Spleen (tissue), 11 donors: Measurements from ENCODE around the gene SRPK1. TPM values are rescaled to one million over a fixed set of nuclear protein-coding genes. Genes with fewer than 3 reads are reported as not detected.

Experiments
- DNase-seq: peaks from one replicate; pipeline ENCODE4 v3.0.0-alpha.2; 2020
- H3K27ac ChIP-seq, 8 donors: fragments of 200-600 bp; sonication (generic) in 7 of 8; 1 replicate in 4 of 8; 2 replicates in 4 of 8; pipeline versions ENCODE4 v1.5.0 to v1.8.0; 2016 to 2021; ENCODE audit warnings: inconsistent platforms in 4 of 8, mild to moderate bottlenecking in 4 of 8, moderate library complexity in 1 of 8
- H3K27me3 ChIP-seq, 7 donors: fragments of 200-600 bp; sonication (generic) in 6 of 7; replicated peaks in 1 of 7; 1 replicate in 4 of 7; 2 replicates in 3 of 7; pipeline versions ENCODE4 v1.5.0 to v1.8.0; 2016 to 2021; ENCODE audit warnings: inconsistent platforms in 3 of 7, mild to moderate bottlenecking in 1 of 7
- H3K36me3 ChIP-seq, 6 donors: fragments of 200-600 bp; sonication (generic) in 5 of 6; 1 replicate in 4 of 6; 2 replicates in 2 of 6; pipeline versions ENCODE4 v1.5.0 to v1.8.0; 2016 to 2021; ENCODE audit warnings: inconsistent platforms in 2 of 6
- H3K4me1 ChIP-seq, 6 donors: fragments of 200-600 bp; sonication (generic) in 5 of 6; 1 replicate in 3 of 6; 2 replicates in 3 of 6; pipeline versions ENCODE4 v1.5.0 to v1.8.0; 2016 to 2021; ENCODE audit warnings: inconsistent platforms in 3 of 6
- H3K4me3 ChIP-seq, 8 donors: fragments of 200-600 bp; sonication (generic) in 7 of 8; 1 replicate in 4 of 8; 2 replicates in 4 of 8; pipeline versions ENCODE4 v1.5.0 to v1.8.0; 2016 to 2021; ENCODE audit warnings: inconsistent platforms in 4 of 8, mild to moderate bottlenecking in 4 of 8, moderate library complexity in 2 of 8
- H3K9me3 ChIP-seq, 8 donors: fragments of 200-600 bp; sonication (generic) in 7 of 8; 1 replicate in 4 of 8; 2 replicates in 4 of 8; pipeline versions ENCODE4 v1.5.0 to v1.8.0; 2016 to 2021; ENCODE audit warnings: inconsistent platforms in 4 of 8
- POLR2A ChIP-seq, 3 donors: fragments of 450-650 bp; IDR thresholded peaks; one replicate each; pipeline ENCODE4 v1.5.1; 2017; ENCODE audit warnings: antibody characterized with exemption in 3 of 3, mild to moderate bottlenecking in 1 of 3
- POLR2AphosphoS5 ChIP-seq, 3 donors: sonication (generic); formaldehyde crosslinking; IDR thresholded peaks; one replicate each; pipeline ENCODE4 v1.5.1; 2017; ENCODE audit warnings: antibody characterized with exemption in 3 of 3
- WGBS, 5 donors: extraction: QIAGEN DNeasy Blood & Tissue Kit in 3 of 5; methylation state at CpG; one replicate each; pipeline versions ENCODE4 v1.1.5 to v1.1.7; 2013 to 2018; 5-methylcytosine and 5-hydroxymethylcytosine counted together
- intact Hi-C: fragments of 100-400 bp; cut with DNase I; formaldehyde crosslinking; loops from one replicate; pipeline ENCODE4 v1.15.0; 2023; ENCODE audit warnings: low total_unique reads
- polyA plus RNA-seq, 3 donors: library from polyadenylated mRNA; stranded (reverse); fragments of 200-250 nt; gene quantifications; one replicate each; pipeline ENCODE4 v1.2.1, GENCODE V29; 2013
- total RNA-seq, 7 donors: library from RNA; depleted of rRNA in 3 of 7; stranded (reverse); fragments of >200 nt in 3 of 7; fragmentation: NEBNext Ultra II Directional in 4 of 7; extraction: Animal tissue kit (Norgen Biotek cat#: 25700) in 4 of 7; gene quantifications; one replicate each; pipeline versions ENCODE4 v1.1.0 to v1.2.1, GENCODE V29; 2016 to 2021
- TF ChIP-seq, protein P1 (sequence below), 11 experiments: fragments of 200-600 bp in 7 of 11; fragments of 450-650 bp in 4 of 11; sonication (generic) in 4 of 11; IDR thresholded peaks in 8 of 11; conservative IDR thresholded peaks in 3 of 11; 1 replicate in 7 of 11; 2 replicates in 4 of 11; pipeline versions ENCODE4 v1.4.0 to v1.8.0; 2016 to 2021; ENCODE audit warnings: antibody characterized with exemption in 11 of 11, inconsistent platforms in 4 of 11, mild to moderate bottlenecking in 1 of 11
- donor health status: healthy with polysubstance abuse.
- donor health status: DM: no; HTN: no; CAD: no; lungs with moderate emphysema.
- donor health status: DM: no; HTN: no; CAD: no.
- donor health status: Bipolar disorder and iron deficiency.
- donor health status: healthy.
- donor health status: DM: no; HTN: no; CAD: no.
- donor health status: DM: yes; HTN: yes; CAD: no.

Gene SRPK1
- total and polyA plus RNA-seq, 10 donors, result 8.8 to 140 (median 57.8) TPM

DNA sequence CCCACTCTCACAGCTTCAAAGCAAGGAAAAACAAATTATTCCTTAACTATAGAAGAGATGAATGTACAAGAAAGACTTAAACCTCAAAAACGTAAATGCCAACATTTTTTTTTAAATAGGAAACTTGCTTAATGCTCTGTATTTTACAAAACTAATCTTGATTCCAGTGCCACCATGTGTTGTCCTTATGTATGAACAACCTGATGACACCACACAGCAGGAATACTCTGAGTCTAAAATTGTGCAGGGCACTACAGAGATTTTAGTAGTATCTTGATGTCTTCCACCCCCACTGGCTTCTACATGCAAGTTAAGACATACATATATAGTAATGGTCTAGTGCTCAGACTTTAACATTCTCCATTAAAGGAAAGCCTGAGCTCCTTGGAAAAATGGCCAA is 46.2 kb downstream of the SRPK1 start:
- H3K4me3 ChIP-seq, result no peak overlapping the region
- TF ChIP-seq POLR2AphosphoS5 (IDR thresholded peaks at IDR 0.05) (no peak), POLR2A (IDR thresholded peaks at IDR 0.05) (no peak)
- TF ChIP-seq, protein P1, sequence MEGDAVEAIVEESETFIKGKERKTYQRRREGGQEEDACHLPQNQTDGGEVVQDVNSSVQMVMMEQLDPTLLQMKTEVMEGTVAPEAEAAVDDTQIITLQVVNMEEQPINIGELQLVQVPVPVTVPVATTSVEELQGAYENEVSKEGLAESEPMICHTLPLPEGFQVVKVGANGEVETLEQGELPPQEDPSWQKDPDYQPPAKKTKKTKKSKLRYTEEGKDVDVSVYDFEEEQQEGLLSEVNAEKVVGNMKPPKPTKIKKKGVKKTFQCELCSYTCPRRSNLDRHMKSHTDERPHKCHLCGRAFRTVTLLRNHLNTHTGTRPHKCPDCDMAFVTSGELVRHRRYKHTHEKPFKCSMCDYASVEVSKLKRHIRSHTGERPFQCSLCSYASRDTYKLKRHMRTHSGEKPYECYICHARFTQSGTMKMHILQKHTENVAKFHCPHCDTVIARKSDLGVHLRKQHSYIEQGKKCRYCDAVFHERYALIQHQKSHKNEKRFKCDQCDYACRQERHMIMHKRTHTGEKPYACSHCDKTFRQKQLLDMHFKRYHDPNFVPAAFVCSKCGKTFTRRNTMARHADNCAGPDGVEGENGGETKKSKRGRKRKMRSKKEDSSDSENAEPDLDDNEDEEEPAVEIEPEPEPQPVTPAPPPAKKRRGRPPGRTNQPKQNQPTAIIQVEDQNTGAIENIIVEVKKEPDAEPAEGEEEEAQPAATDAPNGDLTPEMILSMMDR (IDR thresholded peaks at IDR 0.05 in 8 of 11, conservative IDR thresholded peaks at IDR 0.05 in 3 of 11), result no peak
- WGBS, 5 donors, result 53 to 89% (median 74%) methylated on average over 1 of the region's 1 CpG
- peaks cover 0 to 4% (median 1%) of the 10 kb centered on the region in 8 donors for H3K9me3 ChIP-seq
- no peak overlapping the region for H3K27ac ChIP-seq
- no peak for DNase-seq
- intact Hi-C loops, result no loop called here
- no peaks in the 10 kb centered on the region for H3K27me3 ChIP-seq
- H3K4me1 ChIP-seq, result peaks cover 0 to 5% (median 0%) of the 10 kb centered on the region in 6 donors
- peaks cover 0 to 96% (median 17%) of the 10 kb centered on the region in 6 donors for H3K36me3 ChIP-seq

DNA sequence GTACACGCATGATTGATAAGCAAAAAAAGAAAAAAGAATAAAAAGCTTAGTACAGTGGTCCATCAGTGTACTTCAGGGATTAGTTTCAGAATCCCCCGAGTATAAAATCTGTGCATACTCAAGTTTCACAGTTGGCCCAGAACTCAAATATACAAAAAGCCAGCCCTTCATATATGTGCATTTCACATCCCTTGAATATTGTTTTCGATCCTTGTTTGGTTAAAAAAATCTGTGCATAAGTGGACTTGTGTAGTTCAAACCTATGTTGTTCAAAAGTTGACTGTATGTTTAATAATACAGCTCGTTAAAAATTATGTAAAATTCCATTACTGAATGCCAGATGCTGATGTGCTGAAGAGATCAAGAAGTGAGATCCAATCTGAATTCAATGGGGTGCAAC is 61.5 kb downstream of the SRPK1 start:
- Histone ChIP-seq H3K4me1 (no peaks in the 10 kb centered on the region), H3K27me3 (no peaks in the 10 kb centered on the region), H3K9me3 (no peaks in the 10 kb centered on the region), H3K36me3 (peaks cover 0 to 100% (median 44%) of the 10 kb centered on the region in 6 donors), H3K27ac (no peak overlapping the region), H3K4me3 (no peak overlapping the region)
- no peak for DNase-seq
- intact Hi-C loops, result no loop called here
- WGBS, 5 donors, result 90 to 98% (median 97%) methylated on average over 4 of the region's 4 CpGs
- TF ChIP-seq, protein P1 (IDR thresholded peaks at IDR 0.05 in 8 of 11, conservative IDR thresholded peaks at IDR 0.05 in 3 of 11), result no peak
- TF ChIP-seq POLR2AphosphoS5 (IDR thresholded peaks at IDR 0.05) (no peak), POLR2A (IDR thresholded peaks at IDR 0.05) (no peak)

DNA sequence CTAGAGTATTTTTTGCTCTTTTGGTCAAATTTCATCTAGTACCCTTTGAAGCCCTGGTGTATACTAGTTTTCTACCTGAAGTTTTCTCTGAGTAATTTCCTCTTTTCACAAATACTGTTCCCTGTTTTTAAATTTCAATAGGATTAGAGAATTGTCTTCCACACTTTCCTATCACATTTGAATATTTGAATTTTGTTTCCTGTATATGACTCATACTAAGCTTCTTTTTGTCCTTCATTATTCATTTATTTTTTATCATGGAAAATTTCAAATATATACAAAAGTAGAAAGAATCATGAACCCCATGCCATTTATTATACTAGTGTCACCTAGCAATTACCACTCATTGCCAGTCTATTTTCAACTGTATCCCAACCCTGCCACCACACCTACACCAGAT is 63.0 kb downstream of the SRPK1 start:
- Histone ChIP-seq H3K4me3 (no peak overlapping the region), H3K9me3 (no peaks in the 10 kb centered on the region), H3K36me3 (peaks cover 0 to 100% (median 53%) of the 10 kb centered on the region in 6 donors), H3K27me3 (no peaks in the 10 kb centered on the region), H3K27ac (no peak overlapping the region), H3K4me1 (no peaks in the 10 kb centered on the region)
- TF ChIP-seq POLR2A (IDR thresholded peaks at IDR 0.05) (no peak), POLR2AphosphoS5 (IDR thresholded peaks at IDR 0.05) (no peak)
- TF ChIP-seq, protein P1 (IDR thresholded peaks at IDR 0.05 in 8 of 11, conservative IDR thresholded peaks at IDR 0.05 in 3 of 11), result no peak
- intact Hi-C loops, result no loop called here
- no peak for DNase-seq

DNA sequence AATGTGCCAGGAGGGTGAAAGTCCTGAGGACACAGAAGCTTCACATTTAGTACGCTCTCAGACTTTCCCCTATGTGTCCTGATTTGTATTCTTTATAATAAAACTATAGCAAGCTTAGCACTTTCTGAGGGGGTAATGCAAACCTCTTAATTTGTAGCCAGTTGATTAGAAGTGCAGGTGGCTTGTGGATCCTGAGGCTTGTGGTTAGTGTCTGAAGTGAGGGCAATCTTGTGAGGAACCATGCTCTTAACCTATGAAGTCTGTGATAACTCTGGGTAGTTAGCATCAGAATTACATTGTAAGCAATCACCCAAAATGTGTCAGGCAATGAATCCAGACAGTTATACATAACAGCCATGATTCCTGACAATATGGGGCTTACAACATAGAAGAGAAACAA is 64.6 kb downstream of the SRPK1 start:
- H3K27me3 ChIP-seq, result no peaks in the 10 kb centered on the region
- 88 to 100% (median 97%) methylated on average over 1 of the region's 1 CpG for WGBS, 5 donors

More for the DNA sequence above, 64.6 kb downstream of the SRPK1 start:
- H3K9me3 ChIP-seq, result no peaks in the 10 kb centered on the region
- no peak for DNase-seq
- H3K27ac ChIP-seq, result no peak overlapping the region
- peaks cover 0 to 2% (median 0%) of the 10 kb centered on the region in 6 donors for H3K4me1 ChIP-seq
- no peak for TF ChIP-seq POLR2AphosphoS5 (IDR thresholded peaks at IDR 0.05)
- no peak for TF ChIP-seq POLR2A (IDR thresholded peaks at IDR 0.05)
- TF ChIP-seq, protein P1 (IDR thresholded peaks at IDR 0.05 in 8 of 11, conservative IDR thresholded peaks at IDR 0.05 in 3 of 11), result no peak
- no peak overlapping the region for H3K4me3 ChIP-seq
- intact Hi-C loops, result no loop called here
- H3K36me3 ChIP-seq, result peaks cover 0 to 100% (median 52%) of the 10 kb centered on the region in 6 donors
